Fibroblast of villous mesenchyme (primary cell): ENCODE data around the gene NECTIN2. TPM values are rescaled to one million over a fixed set of nuclear protein-coding genes. Genes with fewer than 3 reads are reported as not detected.

Experiments
- DNase-seq: peaks from one replicate; pipeline ENCODE4 v3.0.0-alpha.2; 2010; ENCODE audit warnings: low read depth
- H3K4me3 ChIP-seq: 2 replicates; pipeline ENCODE4 v1.5.1; 2011; ENCODE audit warnings: low read depth, mild to moderate bottlenecking, low read length
- total RNA-seq: library from RNA; depleted of rRNA; stranded (reverse); fragments of >200 nt; gene quantifications from 2 replicates; pipeline ENCODE4 v1.2.3, GENCODE V29; 2012
- TF ChIP-seq, protein P1 (sequence below): IDR thresholded peaks from 2 replicates; pipeline ENCODE4 v1.5.1; 2012; ENCODE audit warnings: low read depth, mild to moderate bottlenecking, low read length; ENCODE audit not compliant: insufficient read depth

The NECTIN2 gene
- total RNA-seq, result 133 and 134 TPM in 2 replicates

- TF ChIP-seq, protein P1, sequence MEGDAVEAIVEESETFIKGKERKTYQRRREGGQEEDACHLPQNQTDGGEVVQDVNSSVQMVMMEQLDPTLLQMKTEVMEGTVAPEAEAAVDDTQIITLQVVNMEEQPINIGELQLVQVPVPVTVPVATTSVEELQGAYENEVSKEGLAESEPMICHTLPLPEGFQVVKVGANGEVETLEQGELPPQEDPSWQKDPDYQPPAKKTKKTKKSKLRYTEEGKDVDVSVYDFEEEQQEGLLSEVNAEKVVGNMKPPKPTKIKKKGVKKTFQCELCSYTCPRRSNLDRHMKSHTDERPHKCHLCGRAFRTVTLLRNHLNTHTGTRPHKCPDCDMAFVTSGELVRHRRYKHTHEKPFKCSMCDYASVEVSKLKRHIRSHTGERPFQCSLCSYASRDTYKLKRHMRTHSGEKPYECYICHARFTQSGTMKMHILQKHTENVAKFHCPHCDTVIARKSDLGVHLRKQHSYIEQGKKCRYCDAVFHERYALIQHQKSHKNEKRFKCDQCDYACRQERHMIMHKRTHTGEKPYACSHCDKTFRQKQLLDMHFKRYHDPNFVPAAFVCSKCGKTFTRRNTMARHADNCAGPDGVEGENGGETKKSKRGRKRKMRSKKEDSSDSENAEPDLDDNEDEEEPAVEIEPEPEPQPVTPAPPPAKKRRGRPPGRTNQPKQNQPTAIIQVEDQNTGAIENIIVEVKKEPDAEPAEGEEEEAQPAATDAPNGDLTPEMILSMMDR, result peak; percentile 81
- peak within 1 kb of the TSS; percentile 91 for H3K4me3 ChIP-seq
- DNase-seq, result peak; percentile 99
These were observed at the start of gene NECTIN2 for GRCh38 chr19:44845612-44846454. NECTIN2 (plus strand) TSS chr19:44846297; CDS start chr19:44846526, 229 bp downstream.

DNA sequence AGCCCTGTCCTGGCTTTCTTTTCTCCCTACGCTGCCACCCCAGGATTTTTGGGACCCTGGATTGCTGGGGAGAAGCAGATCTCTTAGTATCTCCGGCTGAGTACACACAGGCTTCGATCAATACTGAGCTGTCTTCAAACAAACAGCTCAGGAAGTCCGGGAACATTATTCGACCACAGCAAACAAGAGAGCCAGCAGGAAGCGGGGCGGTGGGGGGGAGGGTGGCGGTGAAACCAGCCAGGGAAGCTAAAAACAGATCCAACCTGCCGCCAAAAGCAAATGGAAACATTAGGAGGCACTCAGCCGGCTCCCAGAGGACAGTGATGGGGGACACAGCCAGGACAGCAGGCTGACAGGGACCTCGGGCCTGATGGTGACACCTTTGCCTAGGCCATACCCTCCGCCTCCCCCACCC is 49.4 kb upstream of the NECTIN2 start:
- DNase-seq, result no peak
- no peak overlapping the region for H3K4me3 ChIP-seq
- TF ChIP-seq, protein P1, result no peak

DNA sequence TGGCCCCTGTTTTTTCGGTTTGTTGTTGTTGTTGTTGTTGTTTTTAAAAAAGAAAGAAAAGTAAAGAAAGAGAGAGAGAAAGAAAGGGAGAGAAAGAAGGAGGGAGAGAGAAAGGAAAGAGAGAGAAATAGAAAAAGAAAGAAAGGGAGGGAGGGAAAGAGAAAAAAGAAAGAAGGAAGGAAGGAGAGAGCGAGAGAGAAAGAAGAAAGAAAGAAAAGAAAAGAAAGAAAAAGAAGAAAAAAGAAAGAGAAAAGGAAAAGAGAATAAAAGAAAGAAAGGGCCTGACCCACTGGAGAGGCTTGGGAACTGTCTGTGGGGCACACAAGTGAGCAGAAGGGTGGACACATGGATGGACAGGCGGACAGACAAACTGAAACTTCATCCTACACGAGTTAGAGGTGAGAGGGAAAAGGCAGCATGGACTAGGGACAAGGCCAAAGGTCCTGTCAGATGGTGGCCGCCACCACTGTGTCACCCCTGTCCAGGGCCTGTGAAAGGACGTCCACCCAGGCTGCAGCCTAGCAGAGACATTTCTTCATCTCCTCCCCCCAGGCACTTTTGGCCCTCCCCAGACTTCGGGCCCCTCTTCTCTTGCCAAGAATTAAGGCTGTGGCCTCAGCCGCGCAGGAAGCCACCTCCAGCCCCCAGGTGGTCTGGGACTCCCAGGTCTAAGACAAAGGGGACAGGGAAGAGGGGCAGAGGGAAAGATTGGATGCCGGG is 46.3 kb upstream of the NECTIN2 start:
- no peak for DNase-seq
- H3K4me3 ChIP-seq, result no peak overlapping the region
- TF ChIP-seq, protein P1, result no peak

DNA sequence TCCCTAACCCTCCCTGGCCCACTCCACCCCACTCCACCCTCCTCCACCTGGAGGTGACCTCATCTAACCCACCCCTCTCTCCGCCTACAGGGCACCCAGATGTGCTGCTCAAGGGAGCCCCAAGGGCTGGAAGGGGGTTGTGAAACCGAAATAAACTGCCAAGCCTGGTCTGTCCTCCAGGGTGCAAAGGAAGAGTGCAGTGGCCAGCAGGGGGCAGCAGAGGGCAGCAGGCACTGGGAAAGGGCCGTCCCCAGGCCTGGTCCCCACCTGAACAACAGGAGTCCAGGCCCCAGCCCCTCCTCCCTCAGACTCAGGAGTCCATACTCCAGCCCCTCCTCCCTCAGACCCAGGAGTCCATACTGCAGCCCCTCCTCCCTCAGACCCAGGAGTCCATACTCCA is 45.6 kb upstream of the NECTIN2 start:
- peak; percentile 79 for DNase-seq
- TF ChIP-seq, protein P1, result peak; percentile 95
- no peak overlapping the region for H3K4me3 ChIP-seq

GRCh38 chr19:44803442-44804428 is 42.4 kb upstream of the NECTIN2 start:
- no peak for DNase-seq

GRCh38 chr19:44806291-44806690 is 39.8 kb upstream of the NECTIN2 start:
- H3K4me3 ChIP-seq, result no peak overlapping the region
- TF ChIP-seq, protein P1, result no peak
- DNase-seq, result no peak

More at GRCh38 chr19:44803442-44804428, 42.4 kb upstream of the NECTIN2 start:
- TF ChIP-seq, protein P1, result no peak
- H3K4me3 ChIP-seq, result no peak overlapping the region
